ENCODE measurements around the gene DLG1.
"Not testable (repeated sequence)": the region's sequence is repeated elsewhere in the genome, so short reads cannot be mapped to it uniquely, and the experiment has no call there.

DLG1 gene

DNA sequence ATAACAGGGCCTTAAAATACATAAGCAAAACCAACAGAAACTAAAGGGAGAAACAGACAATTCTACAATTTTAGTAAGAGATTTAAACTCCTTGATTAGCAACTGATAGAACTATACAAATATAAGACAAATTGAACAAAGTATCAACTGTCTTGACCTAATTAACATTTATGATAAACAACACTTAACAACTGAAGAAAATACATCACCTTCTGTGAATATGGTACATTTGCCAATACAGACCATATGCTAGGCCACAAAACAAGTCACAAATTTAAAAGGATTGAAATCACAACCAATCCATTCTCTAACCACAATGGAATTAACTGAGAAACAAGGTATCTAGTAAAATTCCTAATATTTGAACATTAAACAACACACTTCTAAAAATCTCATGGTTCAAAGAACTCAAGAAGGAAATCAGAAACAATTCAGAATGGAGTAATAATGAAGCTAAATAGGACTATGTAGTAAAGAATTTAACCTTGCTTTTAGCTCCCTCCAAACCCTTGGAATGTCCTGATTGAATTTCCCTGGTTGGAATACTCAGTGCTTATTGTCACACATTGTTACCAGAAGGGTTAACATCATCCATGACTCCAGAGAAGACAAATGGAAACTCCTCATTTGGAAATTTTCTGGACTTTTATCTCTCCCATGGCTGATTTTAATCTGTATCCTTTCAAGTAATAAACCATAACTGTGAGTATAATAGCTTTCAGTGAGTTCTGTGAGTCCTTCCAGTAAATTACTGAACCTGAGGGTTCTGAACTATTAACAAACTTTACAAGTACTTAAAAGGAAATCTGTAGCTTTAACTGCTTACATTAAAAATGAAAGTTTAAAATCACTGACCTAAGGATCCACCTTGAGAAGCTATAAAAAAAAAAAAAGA, 88.8 kb downstream of the DLG1 start:
- no peak for DNase-seq (ENCODE audit: low spot score)

DNA sequence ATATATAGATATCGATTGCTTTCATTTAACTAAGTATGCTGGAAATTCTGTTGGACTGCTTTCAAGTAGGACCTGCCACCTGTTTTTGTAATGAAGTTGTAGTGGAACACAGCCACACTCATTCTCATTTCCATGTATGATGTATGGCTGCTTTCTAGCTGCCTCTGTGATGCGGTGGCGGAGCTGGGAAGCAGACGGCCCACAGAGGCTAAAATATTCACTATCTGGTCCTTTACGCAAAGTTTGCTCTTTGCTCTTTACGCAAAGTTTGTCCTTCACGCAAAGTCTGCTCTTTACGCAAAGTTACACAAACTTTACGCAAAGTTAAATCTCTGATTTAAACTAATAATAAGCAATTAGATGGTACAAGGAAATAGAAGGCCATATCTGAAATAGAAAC, 91.5 kb downstream of the DLG1 start:
- no peak for DNase-seq (ENCODE audit: low spot score)

GRCh38 chr3:197205675-197206074, 92.7 kb downstream of the DLG1 start:
- no peak for DNase-seq (ENCODE audit: low spot score)

GRCh38 chr3:197205265-197205664, 93.1 kb downstream of the DLG1 start:
- no peak for DNase-seq (ENCODE audit: low spot score)

DNA sequence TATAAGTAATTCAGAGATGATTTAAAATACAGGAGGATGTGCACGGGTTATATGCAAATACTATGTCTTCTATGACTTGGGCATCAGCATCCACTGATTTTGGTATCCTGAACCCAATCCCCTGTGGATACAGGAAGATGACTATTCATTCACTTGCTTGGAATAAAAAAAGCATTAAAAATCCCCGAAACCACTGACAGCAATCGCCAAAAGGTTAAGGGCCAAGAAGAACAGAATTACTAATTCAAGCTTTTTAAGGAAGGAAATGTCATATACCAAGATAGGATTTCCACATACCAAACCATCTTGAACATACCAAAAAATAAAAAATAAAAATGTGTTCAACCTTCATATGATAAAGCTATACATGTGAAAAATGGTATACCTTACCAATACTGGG, 93.7 kb downstream of the DLG1 start:
- no peak for DNase-seq (ENCODE audit: low spot score)

DNA sequence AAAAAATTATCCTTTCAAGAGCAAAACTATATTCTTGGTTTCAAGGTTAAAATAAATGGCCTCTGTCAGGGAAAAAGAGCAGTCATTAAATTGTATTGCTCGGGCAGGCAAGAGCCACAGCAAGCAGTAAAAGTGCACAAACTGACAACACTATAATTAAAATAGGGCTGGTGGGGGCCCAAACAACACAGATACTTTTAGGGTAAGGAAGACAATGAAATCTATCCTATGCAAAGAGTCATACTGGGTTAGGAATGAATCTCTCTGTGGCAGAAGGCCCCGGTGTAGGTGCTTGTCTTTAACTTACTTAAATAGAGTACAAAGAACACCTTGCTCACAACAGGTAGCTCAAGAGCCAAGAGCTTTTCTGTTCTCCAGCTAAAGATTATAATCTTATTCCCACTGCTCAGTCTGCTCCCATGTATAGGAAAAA, 94.7 kb downstream of the DLG1 start:
- peak; percentile 37 for DNase-seq (ENCODE audit: low spot score)

DNA sequence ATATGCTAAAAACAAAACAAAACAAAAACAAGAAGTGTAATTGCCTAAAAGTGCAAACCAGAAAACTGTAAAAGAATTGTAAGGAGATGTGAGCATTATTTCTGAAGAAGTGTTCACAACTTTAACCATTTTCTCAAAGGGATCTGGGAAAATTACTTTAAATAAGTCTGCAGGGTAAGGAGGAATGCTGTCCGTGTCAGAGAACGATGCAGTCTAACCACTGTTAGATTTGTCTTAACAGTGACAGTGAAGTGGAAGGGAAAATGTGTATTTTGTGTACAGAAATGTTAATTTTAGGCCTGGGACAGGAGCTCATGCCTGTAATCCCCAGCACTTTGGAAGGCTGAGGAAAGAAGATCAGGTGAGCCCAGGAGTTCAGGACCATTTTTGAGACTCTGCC, 95.7 kb downstream of the DLG1 start:
- DNase-seq (ENCODE audit: low spot score): no peak

DNA sequence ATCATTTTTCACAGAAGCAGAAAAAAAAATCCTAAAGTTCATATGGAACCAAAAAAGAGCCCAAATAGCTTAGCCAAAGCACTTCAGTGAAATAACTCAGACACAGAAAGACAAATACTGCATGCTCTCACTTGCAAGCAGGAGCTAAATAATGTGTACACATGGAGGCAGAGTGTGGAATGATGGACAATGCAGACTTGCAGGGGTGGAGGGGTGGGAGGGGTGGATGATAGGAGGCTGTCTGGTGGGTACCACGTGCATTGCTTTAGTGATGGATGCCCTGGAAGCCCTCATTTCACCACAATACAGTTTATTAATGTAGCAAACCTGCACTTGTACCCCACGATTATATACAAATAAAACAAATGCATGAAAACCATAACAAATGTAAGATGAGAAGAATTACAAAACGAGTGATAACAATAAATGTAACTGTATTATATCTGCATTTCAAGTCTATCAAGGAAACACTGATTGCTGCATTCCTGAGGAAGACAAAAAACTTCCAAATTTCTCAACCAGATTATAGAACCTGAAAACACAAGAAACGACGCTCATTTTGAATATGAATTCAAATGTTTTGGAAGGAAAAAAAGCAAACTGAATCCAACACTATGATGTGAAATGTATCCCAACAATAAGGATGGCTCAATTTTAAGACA, 96.5 kb downstream of the DLG1 start:
- DNase-seq (ENCODE audit: low spot score): no peak

DNA sequence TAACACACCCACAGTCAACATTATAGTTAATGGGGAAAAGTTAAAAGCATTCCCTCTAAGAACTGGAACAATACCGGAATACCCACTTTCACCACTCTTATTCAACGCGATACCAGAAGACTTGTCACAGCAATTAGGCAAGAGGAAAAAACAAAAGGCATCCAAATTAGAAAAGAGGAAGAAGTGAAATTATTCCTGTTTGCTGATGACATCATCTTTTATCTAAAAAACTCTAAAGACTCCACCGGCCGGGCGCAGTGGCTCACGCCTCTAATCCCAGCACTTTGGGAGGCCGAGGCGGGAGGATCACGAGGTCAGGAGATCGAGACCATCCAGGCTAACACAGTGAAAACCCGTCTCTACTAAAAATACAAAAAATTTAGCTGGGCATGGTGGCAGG, 97.6 kb downstream of the DLG1 start:
- not testable (repeated sequence) for DNase-seq (ENCODE audit: low spot score)

DNA sequence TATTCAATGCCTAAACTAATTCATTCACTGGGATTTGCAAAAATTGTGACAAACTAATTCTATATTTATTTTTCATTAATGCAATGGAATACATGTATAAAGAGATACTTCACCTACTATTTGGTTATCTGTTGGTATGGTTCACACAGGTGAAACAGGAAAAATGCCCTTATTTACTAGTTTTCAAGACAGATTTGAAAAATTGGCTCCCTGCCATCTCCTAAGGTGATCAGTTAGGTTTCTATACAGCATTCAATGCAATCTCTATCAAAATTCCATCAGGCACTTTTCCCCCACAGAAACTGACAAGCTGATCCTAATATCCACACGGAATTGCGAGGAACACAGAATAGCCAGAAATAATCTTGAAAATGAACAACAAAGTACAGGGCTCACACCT, 101.1 kb downstream of the DLG1 start:
- DNase-seq (ENCODE audit: low spot score): no peak

DNA sequence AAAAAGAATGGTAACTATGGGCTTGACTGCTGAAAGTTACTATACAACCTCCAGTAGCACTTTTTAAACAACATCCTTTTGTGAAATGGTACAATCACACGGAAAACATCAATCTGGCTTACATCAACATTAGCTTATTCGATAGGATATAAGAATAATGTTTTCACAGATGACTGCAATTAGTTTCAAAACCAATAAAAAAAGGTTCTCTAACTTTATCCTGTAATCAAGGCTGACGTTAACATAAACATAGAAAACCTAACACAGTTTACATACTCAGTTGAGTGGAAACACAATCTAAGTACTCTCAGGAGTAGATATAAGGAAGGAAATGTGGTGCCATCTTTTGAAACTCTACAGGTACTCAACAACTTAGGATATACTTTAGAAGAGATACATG, 102.2 kb downstream of the DLG1 start:
- no peak for DNase-seq (ENCODE audit: low spot score)

GRCh38 chr3:197195326-197195725, 103.1 kb downstream of the DLG1 start:
- DNase-seq (ENCODE audit: low spot score): no peak

DNA sequence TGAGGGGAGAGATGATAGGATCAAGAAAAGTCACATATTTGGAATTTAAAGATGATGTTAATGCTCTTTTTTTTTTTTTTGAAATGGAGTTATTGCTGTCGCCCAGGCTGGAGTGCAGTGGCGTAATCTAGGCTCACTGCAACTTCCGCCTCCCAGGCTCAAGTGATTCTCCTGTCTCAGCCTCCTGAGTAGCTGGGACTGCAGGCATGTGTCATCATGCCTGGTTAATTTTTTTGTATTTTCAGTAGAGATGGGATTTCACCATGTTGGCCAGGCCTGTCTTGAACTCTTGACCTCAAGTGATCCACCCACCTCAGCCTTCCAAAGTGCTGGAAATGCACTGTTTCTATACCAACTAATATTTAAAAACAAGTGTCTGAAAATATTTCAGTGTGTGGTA, 104.7 kb downstream of the DLG1 start:
- not testable (repeated sequence) for DNase-seq (ENCODE audit: low spot score)

- no peak for DNase-seq (ENCODE audit: low spot score)
Measured at GRCh38 chr3:197191897-197192296, 106.5 kb downstream of the DLG1 start.

- no peak for DNase-seq (ENCODE audit: low spot score)
Measured at GRCh38 chr3:197189623-197190022, 108.8 kb downstream of the DLG1 start.

DNA sequence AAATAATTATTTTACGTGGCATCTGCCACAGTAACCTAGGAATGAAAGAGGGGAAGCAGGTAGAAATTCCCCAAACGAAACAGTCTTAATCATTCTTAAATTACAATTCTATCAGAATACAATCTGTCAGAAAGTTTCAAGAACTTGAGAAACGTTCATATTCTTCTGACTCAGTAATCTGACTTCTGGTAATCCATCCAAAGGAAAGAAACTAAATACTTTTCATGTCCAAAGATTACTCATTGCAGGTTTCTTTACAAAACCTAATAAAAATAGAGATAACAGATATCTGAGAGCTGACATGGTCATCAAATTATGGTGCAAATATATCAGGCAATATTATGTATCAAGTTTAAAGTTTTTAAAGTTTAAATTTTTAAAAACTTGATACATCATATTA, 109.4 kb downstream of the DLG1 start:
- no peak for DNase-seq (ENCODE audit: low spot score)

- peak; percentile 55 for DNase-seq (ENCODE audit: low spot score)
Measured at GRCh38 chr3:197186887-197187588, 111.4 kb downstream of the DLG1 start.

DNA sequence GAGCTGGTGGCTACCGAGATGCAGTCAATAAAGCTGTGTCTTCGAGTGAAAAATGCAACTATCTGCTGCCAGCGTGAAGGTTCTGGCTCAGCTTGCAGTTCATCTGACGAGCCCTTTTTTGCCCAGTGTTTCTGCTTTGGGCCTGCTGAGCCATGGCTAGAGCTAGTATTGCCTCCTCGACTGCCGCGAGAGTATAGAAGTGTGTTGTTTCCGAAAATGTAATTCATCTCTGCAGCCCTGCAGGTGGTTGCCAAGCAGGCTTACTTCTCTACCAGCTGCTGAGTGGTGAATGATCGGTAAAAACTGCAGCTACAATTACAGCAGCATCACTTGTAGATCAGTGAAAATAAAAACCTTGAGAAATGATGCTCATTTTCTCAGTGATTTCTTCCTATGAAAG, 114.8 kb downstream of the DLG1 start:
- DNase-seq (ENCODE audit: low spot score): no peak

DNA sequence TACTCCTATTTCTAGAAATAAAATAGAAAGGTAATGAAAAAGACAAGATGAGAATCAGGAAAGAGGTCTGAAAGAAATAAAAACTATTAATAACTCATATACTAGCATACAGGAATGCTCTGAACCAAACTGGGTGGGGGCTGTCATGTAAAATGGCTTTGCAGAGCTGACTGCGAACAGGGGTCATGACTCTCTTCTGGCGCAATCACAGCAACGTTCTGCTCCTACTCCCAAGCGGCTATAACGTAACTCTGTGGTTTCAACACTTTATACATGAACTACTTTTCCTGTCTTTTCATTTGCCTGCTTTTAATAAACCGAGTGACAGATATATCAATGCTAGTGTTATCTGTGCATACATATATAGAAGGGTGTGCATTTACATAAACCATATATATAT, 116.7 kb downstream of the DLG1 start:
- no peak for DNase-seq (ENCODE audit: low spot score)

DNA sequence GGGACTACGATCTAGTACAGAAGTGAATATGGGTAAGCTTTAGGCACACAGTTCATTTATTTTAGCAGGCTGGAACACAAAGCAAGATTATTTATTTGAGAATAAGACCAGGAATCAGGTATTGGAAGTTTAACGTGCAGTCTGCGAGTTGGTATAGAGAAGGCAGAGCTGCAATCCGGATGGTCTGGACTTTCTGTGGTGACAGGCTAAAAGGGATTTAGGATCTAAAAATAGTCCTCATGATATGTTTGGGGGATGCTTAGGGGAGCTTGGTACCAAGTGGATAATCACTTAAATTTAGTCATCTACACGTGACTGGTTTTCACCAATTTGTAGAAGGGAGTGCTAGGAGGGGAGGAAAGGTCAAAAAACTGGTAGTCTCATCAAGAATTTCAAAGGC, 119.4 kb downstream of the DLG1 start:
- DNase-seq (ENCODE audit: low spot score): no peak

- no peak for DNase-seq (ENCODE audit: low spot score)
Measured at GRCh38 chr3:197175503-197175902, 122.9 kb downstream of the DLG1 start.

DNA sequence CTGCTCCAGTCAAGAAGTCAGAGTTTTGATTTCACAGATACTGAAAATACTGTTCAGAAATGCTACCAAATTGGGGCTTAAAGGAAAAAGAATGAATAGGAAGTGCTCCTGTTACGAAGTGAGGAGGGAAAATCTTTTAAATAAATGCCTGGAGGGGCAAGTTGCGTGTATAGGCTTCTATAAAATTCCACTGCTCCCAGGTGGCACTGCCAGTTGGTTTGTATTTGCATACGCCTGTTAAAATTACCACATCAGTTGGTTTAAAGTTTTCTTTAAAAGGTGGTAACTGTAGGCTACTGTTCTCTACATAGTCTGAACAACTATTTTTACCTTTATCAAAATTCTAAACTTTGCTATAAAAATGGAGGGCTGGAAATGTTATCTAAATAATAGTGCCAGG, 123.5 kb downstream of the DLG1 start:
- DNase-seq (ENCODE audit: low spot score): no peak

DNA sequence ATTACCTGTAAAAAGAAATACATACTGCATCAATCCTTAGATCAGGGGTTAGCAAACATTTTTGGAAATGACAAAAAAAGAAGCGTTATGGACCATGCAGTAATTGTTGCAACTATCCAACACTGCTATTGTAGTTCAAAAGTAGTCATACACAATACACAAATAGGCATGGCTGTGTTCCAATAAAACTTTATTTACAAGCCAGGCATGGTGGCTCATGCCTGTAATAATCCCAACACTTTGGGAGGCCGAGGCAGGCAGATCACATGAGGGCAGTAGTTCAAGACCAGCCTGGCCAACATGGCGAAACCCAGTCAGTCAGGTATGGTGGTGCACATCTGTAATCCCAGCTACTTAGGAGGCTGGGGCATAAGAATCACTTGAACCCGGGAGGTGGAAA, 124.8 kb downstream of the DLG1 start:
- DNase-seq (ENCODE audit: low spot score): no peak

Measured in iPS-NIHi11 (cell line).